PFSK-1 (cell line): ENCODE data around the gene ZNF786.

Experiments
- FOXP2 ChIP-seq: optimal IDR thresholded peaks from 2 replicates; pipeline ENCODE3; 2011; ENCODE audit warnings: borderline replicate concordance, control low read depth, inconsistent platforms; ENCODE audit not compliant: insufficient read depth; ENCODE audit errors: extremely low read length, extremely low read depth
- POLR2AphosphoS5 ChIP-seq: IDR thresholded peaks from 2 replicates; pipeline ENCODE4 v1.6.1; 2012; ENCODE audit warnings: low read depth, mild to moderate bottlenecking, control low read depth, low read length, moderate library complexity
- REST ChIP-seq, 2 experiments: IDR thresholded peaks; 2 replicates each; pipeline versions ENCODE4 v1.6.1 to v1.8.0; 2011 to 2012; ENCODE audit warnings: low read depth in 2 of 2, low read length in 2 of 2, control low read depth in 1 of 2, inconsistent platforms in 1 of 2, mild to moderate bottlenecking in 1 of 2, moderate library complexity in 1 of 2; ENCODE audit not compliant: insufficient read depth in 1 of 2
- SIN3A ChIP-seq: IDR thresholded peaks from 2 replicates; pipeline ENCODE4 v1.6.1; 2012; ENCODE audit warnings: mild to moderate bottlenecking, low read length, moderate library complexity, borderline replicate concordance; ENCODE audit not compliant: insufficient read depth
- TAF1 ChIP-seq: IDR thresholded peaks from 2 replicates; pipeline ENCODE4 v1.6.1; 2012; ENCODE audit warnings: low read length, control low read depth, borderline replicate concordance; ENCODE audit not compliant: insufficient read depth

The ZNF786 gene

GRCh38 chr7:149060156-149060555, 30.4 kb downstream of the ZNF786 start:
- no peak for TF ChIP-seq TAF1
- no peak for TF ChIP-seq SIN3A
- TF ChIP-seq REST (IDR thresholded peaks at IDR 0.05; ENCODE audit: insufficient read depth in 1 of 2, low read depth in 2 of 2, low read length in 2 of 2), result no peak
- no peak for TF ChIP-seq FOXP2
- no peak for TF ChIP-seq POLR2AphosphoS5

GRCh38 chr7:149053885-149054284, 36.6 kb downstream of the ZNF786 start:
- no peak for TF ChIP-seq REST (IDR thresholded peaks at IDR 0.05; ENCODE audit: insufficient read depth in 1 of 2, low read depth in 2 of 2, low read length in 2 of 2)
- TF ChIP-seq POLR2AphosphoS5, result no peak
- TF ChIP-seq SIN3A, result no peak
- TF ChIP-seq FOXP2, result no peak
- no peak for TF ChIP-seq TAF1

DNA sequence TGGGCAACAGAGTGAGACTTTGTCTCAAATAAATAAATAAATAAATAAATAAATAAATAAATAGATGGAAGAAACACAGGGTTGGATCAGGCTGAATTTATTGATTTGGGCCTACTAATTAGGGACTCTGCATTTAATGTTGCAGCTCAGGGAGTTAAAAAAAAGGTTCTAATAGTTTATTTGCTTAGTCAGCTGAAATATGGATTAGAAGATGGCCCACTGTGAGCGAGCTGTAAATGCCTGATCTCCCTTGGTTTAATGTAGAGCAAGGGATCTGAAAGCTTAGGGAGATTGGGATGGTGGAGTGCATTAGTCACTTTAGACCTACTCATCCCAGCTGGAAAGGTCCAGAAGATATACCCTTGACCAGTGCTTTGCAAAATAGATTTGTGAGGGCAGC, 37.1 kb downstream of the ZNF786 start:
- TF ChIP-seq REST (IDR thresholded peaks at IDR 0.05; ENCODE audit: insufficient read depth in 1 of 2, low read depth in 2 of 2, low read length in 2 of 2) (no peak), FOXP2 (no peak)

DNA sequence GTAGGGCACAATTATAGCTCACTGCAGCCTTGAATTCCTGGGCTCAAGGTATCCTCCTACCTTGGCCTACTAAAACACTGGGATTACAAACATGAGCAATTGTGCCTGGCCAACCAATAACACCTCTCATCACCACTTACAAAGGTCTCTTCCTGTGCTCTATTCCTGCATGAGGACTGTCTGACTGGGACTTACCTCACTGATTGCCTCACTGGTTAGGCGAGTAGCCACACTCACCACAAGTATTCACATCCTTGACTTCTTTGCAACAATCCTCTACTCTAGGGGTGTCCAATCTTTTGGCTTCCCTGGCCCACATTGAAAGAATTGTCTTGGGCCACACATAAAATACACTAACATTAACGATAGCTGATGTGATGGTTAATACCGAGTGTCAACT, 39.6 kb downstream of the ZNF786 start:
- TF ChIP-seq POLR2AphosphoS5 (no peak), SIN3A (no peak), FOXP2 (no peak), TAF1 (no peak), REST (IDR thresholded peaks at IDR 0.05; ENCODE audit: insufficient read depth in 1 of 2, low read depth in 2 of 2, low read length in 2 of 2) (no peak)

GRCh38 chr7:149048805-149049204, 41.7 kb downstream of the ZNF786 start:
- TF ChIP-seq REST (IDR thresholded peaks at IDR 0.05; ENCODE audit: insufficient read depth in 1 of 2, low read depth in 2 of 2, low read length in 2 of 2) (no peak), FOXP2 (no peak), TAF1 (no peak), SIN3A (no peak), POLR2AphosphoS5 (no peak)
